Measurements from ENCODE around the gene SRM. TPM values are rescaled to one million over a fixed set of nuclear protein-coding genes. Genes with fewer than 3 reads are reported as not detected.
A peak's percentile ranks its signal among the peaks of the same experiment; 100 is the strongest.

The SRM gene
- total and polyA plus RNA-seq, 2 of the 13 experiments (the other 11 are each of a cell fraction or from before 2014, with no cell fraction given) = 27.9 to 31.8 TPM

GRCh38 chr1:11012260-11013159 lies 47.3 kb downstream of the SRM start, which contains the start of gene TARDBP (continued):
- TF ChIP-seq RARG (CRISPR knock-in tag; IDR thresholded peaks at IDR 0.05; ENCODE audit: low read depth) = no peak
- TF ChIP-seq NFIC (IDR thresholded peaks at IDR 0.05; ENCODE audit: low read length) = peak; percentile 71; the same call in 1 of the 2 replicates
- TF ChIP-seq RNF2 (conservative IDR thresholded peaks at IDR 0.05; ENCODE audit: low read depth) = peak; percentile 64; the same call in 1 of the 2 replicates
- TF ChIP-seq ZNF24 (IDR thresholded peaks at IDR 0.05) = peak; percentile 48; the same call in 1 of the 2 replicates
- TF ChIP-seq ZBTB3 (CRISPR knock-in tag; IDR thresholded peaks at IDR 0.05; ENCODE audit: borderline replicate concordance, low read depth) = no peak
- TF ChIP-seq ZNF816 (CRISPR knock-in tag; IDR thresholded peaks at IDR 0.05; ENCODE audit: borderline replicate concordance) = no peak
- TF ChIP-seq POLR2AphosphoS2 (IDR thresholded peaks at IDR 0.05; ENCODE audit: low read depth, low read length) = 0 out of 2 replicates have a peak, but pooled peaks have one; percentile 68
- TF ChIP-seq MAFK (conservative IDR thresholded peaks at IDR 0.05 in 1 of 2, IDR thresholded peaks at IDR 0.05 in 1 of 2; ENCODE audit: low read length in 2 of 2) = no peak
- TF ChIP-seq CTCF (CRISPR knock-in tag; IDR thresholded peaks at IDR 0.05) = no peak
- TF ChIP-seq FOSL2 (CRISPR knock-in tag; IDR thresholded peaks at IDR 0.05) = 0 out of 2 replicates have a peak, but pooled peaks have one; percentile 37
- peak; percentile 88 for TF ChIP-seq ZNF280B (CRISPR knock-in tag; IDR thresholded peaks at IDR 0.05; ENCODE audit: borderline replicate concordance)
- TF ChIP-seq IRF9 (CRISPR knock-in tag; IDR thresholded peaks at IDR 0.05; ENCODE audit: borderline replicate concordance) = peak; percentile 96; the same call in 1 of the 2 replicates
- TF ChIP-seq EED (CRISPR knock-in tag; IDR thresholded peaks at IDR 0.05) = peak; percentile 55; the same call in 1 of the 2 replicates
- TF ChIP-seq ZNF710 (CRISPR knock-in tag; IDR thresholded peaks at IDR 0.05; ENCODE audit: borderline replicate concordance) = peak; percentile 71; the same call in 1 of the 2 replicates
- TF ChIP-seq GABPA (IDR thresholded peaks at IDR 0.05; ENCODE audit: low read depth, low read length) = no peak
- peak; percentile 51; the same call in 1 of the 2 replicates for TF ChIP-seq GABPA (CRISPR knock-in tag; IDR thresholded peaks at IDR 0.05; ENCODE audit: low read depth)
- 0 out of 2 replicates have a peak, but pooled peaks have one; percentile 33 for TF ChIP-seq ZNF431 (CRISPR knock-in tag; IDR thresholded peaks at IDR 0.05; ENCODE audit: borderline replicate concordance, low read depth)
- 0 out of 2 replicates have a peak, but pooled peaks have one; percentile 43 for TF ChIP-seq FOSL1 (CRISPR knock-in tag; IDR thresholded peaks at IDR 0.05; ENCODE audit: borderline replicate concordance)
- peak; percentile 58; the same call in 1 of the 2 replicates for TF ChIP-seq MED1 (CRISPR knock-in tag; IDR thresholded peaks at IDR 0.05)
- 0 out of 2 replicates have a peak, but pooled peaks have one; percentile 27 for TF ChIP-seq SIX4 (CRISPR knock-in tag; IDR thresholded peaks at IDR 0.05)
- TF ChIP-seq TAF15 (IDR thresholded peaks at IDR 0.05; ENCODE audit: low read depth, low read length, poor library complexity, severe bottlenecking) = peak; percentile 48
